Head of caudate nucleus (tissue), 42 donors: ENCODE measurements around the gene RPL5.
A peak's percentile ranks its signal among the peaks of the same experiment; 100 is the strongest.
"Not testable (repeated sequence)": the region's sequence is repeated elsewhere in the genome, so short reads cannot be mapped to it uniquely, and the experiment has no call there.

Experiments used
- DNase-seq, 42 donors: peaks; one replicate each; pipeline versions ENCODE4 v3.0.0 to v3.0.0-alpha.2; 2020 to 2021; ENCODE audit warnings: mixed read lengths in 7 of 42
- intact Hi-C: fragments of 100-400 bp; cut with DNase I; formaldehyde crosslinking; loops from one replicate; pipeline ENCODE4 v1.15.0; 2022

Gene RPL5

DNA sequence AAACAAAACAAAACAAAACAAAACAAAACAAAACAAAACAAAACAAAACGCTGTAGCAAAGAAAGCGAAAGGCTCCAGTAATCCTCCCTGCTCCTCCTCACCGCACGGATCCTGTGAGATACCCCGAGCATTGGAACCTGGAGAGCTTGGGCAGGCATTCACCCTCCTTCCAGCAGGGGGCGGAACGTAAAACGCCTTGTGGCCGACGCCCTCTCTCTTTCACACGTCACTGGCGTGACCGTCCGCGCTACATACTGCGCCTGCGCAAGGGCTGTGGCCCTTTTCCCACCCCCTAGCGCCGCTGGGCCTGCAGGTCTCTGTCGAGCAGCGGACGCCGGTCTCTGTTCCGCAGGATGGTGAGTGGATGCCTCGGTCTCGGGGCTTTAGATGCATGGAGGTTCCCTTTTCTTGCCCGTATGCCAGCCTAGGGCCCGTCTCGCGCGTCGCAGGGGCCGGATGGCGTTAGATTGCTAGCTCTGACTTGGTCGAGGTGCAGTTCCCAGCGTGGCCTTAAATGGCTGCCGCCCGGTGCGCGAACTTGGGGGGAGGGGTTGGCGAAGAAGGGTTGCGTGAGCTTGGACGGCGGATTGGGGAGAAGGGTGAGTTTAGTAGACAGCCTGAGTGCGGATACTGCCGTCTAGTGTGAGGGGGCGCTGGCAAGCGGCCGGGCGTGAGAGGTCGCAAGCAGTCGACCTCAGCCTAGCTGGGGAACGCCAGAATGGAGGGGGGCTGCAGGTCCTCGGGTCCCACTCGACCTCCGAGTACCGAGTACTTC, at the start of gene RPL5:
Gene RPL5, plus strand, starts transcription at position 279 of the 775 bp plus-strand sequence. Its CDS starts 75 bp downstream, at position 354.
- intact Hi-C loops, result loop anchor here (10.0 kb wide), 1 partner anchor 77 kb away; no protein-coding TSS in a partner anchor
- peak; percentile 89 to 99 (median 97) for DNase-seq

DNA sequence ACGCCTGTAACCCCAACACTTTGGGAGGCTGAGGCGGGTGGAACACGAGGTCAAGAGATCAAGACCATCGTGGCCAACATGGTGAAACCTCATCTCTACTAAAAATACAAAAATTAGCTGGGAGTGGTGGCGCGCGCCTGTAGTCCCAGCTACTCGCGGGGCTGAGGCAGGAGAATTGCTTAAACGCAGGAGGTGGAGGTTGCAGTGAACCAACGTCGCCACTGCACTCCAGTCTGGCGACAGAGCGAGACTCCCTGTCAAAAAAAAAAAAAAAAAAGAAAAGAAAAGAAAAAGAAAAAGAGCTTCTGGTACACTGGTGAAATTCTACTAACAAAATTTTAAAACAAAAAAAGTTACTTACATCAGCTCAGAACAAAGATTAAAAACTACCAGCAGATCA, 48.3 kb upstream of the RPL5 start:
- peak in 5 of 42 donors; percentile 8 to 41 (median 13) for DNase-seq

DNA sequence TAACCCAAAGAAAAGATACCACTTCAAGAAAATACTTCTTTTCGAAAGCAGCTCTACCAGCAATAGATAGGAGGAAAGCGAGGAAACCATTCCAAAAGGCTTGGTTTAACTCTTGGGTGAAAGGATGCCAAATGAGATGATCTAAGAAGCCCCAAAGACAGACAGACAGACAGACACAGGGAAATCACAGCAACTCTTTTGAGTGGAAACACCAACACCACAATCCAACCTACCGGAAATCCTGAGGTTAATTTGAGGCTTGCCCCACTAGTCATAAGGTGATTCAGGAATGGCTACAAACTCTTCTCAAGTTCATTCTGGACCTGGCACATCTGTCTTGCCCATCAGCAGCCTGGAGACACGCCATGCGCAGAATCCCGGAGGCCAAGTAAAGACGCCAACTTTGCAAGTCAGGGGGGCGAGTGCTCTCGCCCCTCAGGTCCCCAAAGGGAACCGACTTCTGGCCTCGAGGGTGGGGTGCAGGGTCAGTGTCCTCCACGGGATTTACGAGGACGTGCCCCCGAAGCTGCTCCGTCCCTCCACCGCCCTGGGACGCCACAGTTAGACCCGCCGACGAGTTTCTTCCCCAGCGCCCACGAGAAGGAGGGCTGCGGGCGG, 47.7 kb upstream of the RPL5 start:
- peak in 23 of 42 donors; percentile 3 to 56 (median 23) for DNase-seq
- intact Hi-C loops, result no loop called here

More for the DNA sequence above, 48.3 kb upstream of the RPL5 start:
- intact Hi-C loops, result not testable (repeated sequence)

DNA sequence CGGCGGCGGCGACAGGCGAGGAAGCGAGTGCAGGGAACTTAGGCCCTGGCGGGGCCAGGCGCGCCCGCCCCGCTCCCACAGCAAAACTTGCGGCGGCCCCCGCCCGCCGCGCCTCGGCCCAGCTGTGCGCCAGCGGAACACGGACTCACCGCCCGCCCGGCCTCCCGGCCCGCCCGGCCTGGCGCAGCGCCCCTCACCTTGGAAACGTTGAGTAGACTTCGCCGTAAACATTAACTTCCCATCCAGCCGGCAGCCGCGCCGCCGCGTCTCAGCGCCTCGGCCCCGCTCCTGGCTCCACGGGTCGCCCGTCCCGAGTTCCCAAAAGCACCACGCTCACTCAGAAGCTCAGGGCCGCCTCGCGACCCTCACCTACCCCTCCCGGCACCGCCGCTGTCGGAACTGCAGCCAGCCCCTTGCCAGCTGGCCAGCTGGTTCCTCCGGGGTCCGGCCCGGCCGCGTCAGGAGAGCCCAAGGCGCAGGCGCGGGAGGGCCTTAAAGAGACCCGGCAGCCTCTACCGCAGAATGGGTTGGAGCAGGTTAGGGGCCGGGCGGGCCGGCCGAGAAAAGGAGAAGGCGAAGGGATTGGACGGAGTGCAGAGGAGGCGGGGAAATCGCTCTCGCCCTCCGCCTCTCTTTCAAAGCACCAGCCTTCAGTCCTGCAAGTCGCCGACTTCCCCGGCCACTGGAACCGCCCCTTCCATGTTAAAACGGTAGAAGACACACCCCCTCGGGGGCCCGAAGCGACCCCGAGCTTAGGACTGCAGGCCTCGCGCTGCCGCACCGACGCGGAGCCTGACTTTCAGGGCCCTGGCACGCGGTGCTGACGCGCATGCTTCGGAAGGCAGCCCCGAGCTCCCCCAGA, 47.0 kb upstream of the RPL5 start, which contains the start of gene EVI5:
Gene EVI5, minus strand, starts transcription at position 470 of the 862 bp plus-strand sequence. CDS start 48,562 bp downstream, outside the sequence.
- intact Hi-C loops, result no loop called here
- DNase-seq, result peak; percentile 66 to 94 (median 89)

DNA sequence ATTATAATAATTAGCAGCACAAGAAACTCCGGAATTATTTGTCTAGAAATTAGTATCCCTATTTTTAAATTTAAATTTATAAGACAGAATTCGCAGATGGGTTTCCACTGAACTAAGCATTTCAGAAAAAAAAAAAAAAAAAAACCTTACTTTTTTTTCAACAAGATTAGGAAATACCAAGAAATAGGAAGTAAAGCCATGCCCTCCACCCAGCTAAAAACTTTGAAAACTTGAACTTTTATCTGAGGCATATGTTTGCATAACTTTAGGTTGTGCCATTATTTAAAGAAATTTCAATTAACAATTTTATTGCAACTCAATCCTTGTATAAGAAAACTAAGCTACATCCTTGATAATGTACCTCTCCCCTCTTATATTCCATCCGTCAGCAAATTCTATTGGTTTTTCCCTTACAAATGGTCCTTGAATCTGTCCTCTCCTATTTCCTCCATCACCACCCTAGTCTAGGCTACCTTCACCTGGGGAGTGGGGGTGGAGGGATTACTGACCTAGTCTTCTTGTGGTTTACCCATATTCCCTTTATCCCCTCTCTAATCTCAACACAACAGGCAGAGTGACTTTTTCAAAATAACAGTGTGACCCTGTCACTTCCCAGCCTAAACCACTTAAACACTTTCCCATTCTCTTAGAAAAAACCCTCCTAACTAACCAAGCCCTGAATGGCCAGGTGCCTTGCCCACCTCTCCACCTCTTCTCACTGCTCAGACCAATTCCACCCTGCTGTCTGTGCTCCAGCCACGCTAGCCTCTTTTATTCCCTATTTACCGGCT, 45.5 kb upstream of the RPL5 start:
- intact Hi-C loops, result no loop called here
- DNase-seq, result no peak

DNA sequence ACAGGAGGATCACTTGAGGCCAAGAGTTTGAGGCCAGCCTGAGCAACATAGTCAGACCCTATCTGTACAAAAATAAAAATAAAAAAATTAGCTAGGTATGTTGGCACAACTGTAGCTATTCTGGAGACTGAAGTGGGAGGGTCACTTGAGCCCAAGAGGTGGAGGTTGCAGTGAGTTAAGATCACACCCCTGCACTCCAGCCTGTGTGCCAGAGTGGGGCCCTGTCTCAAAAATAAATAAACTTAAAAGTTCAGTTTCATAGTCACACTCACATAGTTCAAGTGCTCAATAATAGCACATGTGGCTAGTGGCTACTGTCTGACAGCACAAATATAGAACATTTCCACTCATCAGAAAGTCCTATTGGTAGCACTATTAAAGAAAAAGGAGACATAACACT, 41.8 kb upstream of the RPL5 start:
- intact Hi-C loops, result no loop called here

DNA sequence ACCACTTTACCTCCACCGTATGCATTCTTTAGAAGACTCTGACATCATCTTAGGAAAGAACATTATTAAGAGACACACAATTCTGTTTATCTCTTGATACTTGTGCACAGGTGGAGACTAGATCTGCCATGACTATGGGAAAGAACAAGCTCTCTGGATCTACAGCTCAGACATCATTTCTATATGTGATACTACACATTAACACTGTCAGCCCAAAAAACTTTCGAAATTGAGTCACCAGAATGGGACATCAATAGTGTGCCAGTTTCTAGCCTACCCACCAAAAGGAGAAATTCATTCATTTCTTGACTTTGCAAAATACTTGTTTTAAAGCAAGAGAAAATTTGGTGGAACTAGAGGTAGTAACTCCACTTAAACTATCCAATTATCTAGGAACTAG, 41.0 kb upstream of the RPL5 start:
- no peak for DNase-seq
- intact Hi-C loops, result no loop called here

More for the DNA sequence above, 41.8 kb upstream of the RPL5 start:
- DNase-seq, result no peak

DNA sequence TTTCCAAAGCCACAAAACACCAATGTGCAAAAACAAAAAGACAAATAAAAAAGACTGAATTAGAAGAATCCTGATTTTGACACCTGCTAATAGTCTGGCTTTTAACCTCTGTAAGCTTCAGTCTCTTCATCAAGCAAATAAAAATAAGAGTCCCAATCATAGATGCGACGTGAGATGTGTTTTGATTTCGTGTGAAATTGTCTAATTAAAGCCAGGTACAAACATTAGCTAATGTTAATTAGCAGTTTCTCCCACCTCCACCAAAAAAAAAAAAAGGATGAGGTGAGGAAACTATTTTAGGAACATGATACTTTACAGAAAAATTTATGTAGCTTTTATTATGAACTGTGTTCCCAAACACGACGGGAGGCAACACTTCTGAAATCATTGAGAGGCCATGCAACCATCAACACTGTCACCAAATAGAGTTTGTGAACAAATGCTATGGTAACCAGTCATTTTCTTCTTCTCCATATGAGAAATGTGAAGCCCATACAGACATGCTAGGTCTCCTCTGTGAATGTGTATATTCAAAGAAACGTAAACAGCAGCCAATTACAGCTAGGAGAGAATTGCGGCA, 40.3 kb upstream of the RPL5 start:
- intact Hi-C loops, result no loop called here
- no peak for DNase-seq

DNA sequence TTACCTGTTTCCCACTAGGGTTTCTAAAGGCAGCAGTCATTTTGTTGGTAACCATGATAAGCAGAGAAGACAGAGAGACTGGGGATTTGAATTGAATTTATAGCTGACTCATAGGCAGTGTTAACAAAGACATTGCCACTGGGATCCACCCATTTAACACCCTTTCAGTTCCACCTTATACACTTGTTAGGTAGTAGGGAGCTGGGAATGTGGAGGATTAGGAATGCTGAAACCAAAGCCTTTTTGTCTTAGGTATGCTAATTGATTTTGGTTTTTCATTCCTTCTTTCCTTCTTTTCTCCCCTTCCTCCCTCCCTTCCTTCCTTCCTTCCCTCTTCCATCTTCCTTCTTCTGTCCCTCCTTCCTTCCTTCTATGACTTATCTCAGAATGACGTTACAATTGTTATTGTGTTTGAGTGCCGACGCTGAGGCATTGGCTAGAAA, 39.5 kb upstream of the RPL5 start:
- no peak for DNase-seq
- intact Hi-C loops, result no loop called here

DNA sequence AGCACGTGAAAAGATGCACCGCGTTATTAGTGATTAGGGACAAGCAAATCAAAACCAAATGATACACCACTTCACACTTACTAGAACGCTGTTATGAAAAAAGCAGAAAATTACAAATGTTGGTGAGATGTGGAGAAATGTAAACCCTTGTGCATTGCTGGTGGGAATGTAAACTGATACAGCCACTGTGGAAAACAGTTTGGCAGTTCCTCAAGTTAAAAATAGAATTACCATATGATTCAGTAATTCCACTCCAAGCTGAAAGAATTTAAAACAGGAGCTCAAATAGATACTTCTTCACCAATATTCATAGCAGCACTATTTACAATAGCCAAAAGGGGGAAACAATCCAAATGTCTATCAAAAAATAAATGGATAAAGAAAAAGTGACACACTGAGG, 36.7 kb upstream of the RPL5 start:
- intact Hi-C loops, result no loop called here
- DNase-seq, result no peak

DNA sequence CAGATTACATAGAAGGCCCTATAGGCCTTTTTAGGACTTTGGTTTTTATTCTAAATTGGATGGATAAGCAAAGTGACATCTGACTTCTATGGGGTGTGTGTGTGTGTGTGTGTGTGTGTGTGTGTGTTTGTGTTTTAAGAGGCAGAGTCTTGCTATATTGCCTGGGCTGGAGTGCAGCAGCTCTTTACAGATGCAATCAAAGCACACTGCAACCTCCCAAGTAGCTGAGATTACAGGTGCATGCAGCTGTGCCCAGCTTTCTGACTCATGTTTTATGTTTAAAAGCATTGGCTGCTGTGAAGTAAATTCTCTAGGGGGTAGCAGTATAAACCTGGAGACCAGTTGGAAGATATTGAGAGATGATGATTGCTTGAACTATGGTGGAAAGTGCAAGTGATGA, 34.5 kb upstream of the RPL5 start:
- DNase-seq, result no peak
- intact Hi-C loops, result no loop called here

DNA sequence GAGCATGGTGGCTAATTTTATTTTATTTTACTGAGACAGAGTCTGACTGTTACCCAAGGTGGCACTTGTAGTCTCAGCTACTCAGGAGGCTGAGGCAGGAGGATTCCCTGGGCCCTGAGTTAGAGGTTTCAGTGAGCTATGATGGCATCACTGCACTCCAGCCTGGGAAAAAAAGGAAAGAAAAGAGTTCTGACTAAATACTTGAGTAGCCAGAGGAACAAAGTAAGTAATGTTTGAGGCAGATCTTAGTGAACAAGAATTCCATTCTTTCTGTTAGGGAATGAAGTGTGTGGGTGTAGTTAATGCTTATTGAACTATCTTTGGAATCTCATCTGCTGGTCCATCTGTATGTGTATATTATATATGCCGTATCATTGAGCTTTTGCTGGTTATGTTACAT, 33.9 kb upstream of the RPL5 start:
- intact Hi-C loops, result no loop called here
- DNase-seq, result no peak

DNA sequence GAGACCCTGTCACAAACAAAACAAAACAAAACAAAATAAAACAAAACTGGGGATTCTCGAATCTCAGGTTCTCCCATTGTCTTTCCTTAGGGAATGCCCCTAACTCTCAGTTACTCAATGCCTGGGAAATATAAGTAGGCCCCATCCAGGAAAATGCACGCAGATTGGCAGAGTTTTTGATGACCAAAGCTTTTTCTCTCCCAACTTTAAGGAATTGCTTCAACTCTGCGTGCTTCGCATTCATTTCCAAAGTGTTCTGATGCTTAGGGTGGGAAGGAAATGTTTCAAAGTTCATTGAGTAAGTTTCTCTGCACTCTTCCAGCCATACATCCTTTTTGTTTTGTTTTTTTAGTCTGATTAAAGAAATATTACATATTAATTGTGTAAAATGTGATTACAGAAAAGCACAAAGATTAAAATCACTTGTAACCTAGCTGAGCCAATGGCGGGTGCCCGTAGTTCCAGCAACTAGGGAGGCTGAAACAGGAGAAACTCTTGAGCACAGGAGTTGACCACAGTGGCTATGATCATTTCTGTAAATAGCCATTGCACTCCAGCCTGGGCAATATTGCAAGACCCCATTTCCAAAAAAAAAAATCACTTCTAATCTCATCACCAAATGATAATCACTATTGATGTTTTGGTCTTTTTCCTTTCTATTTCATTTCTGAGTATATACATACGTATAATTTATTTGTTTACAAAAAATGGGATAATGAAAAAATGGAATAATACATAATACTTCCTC, 28.5 kb upstream of the RPL5 start:
- intact Hi-C loops, result no loop called here
- DNase-seq, result no peak

DNA sequence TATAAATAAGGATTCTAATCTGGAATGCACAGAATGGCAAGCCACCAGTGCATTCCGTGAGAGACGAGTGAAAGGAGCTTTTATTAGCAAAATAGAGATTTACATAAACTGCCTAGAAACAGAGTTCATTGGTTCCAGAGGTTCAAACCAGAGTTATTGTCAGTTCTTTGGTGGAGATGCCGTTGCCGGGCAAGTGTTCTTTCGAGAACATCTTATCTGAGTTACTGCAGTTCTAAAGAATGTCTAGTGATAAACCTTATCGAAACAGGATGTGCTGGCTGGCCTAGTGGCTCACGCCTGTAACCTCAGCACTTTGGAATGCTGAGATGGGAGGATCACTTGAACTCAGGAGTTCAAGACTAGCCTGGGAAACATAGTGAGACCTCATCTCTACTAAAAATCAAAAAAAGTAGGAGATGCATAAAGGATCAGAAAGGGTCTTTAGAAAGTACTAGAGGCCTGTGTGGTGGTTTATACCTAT, 27.1 kb upstream of the RPL5 start:
- intact Hi-C loops, result no loop called here
- DNase-seq, result peak in 41 of 42 donors; percentile 6 to 79 (median 51)

DNA sequence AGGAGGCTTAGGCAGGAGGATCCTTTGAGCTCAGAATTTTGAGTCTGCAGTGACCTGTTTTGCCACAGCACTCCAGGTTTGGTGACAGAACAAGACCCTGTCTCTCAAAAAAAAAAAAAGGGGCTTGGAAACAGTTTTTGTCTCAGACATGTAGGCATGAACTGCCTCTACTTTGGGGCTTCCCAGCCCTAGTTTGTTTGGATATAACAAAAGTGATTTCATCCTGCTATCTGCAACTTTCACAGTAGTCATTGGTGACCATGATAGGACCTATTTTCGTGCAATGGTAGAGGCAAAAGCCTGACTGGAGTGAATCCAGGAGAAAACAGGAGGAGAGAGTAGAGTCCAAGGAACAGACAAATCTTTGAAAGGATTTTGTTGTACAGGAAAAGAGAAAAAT, 26.6 kb upstream of the RPL5 start:
- intact Hi-C loops, result no loop called here
- no peak for DNase-seq

DNA sequence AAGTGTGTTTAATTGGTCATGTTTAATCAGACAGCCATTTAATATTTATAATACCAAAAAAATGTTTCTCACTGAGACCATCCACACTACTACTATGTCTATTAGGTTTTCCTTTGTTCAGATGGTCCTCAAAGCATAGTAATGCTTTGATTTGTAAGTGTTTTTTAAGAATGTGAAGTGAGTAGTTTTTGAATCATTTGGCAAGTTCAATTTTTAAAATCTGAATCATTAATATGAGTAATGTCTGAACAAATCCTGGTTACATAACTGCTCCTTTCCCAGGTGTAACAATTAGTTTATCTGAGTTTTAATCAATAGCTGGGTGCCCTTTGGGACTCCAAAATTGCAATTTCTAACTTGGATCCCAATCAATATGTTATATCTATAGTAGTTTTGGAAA, 23.5 kb upstream of the RPL5 start:
- intact Hi-C loops, result no loop called here
- DNase-seq, result no peak

DNA sequence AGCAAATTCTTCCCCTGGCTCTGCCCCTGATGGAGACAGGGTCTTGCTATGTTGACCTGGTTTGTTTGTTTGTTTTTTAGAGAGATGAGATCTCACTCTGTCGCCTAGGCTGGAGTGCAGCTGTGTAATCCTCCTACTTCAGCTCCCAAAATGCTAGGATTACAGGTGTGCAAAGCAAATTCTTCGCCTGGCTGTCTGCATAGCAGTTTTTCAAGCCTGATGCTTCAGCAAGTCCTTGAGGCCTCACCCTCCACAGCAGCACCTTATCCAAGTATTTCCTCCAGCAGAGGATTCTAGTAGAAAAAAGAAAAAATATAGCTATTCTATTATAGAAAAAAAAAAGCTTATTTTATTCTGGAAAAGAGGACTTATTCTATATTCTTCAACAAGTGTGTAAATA, 15.1 kb upstream of the RPL5 start:
- DNase-seq, result peak in 1 of 42 donors; percentile 1
- intact Hi-C loops, result loop anchor here (10.0 kb wide), 1 partner anchor 72 kb away; no protein-coding TSS in a partner anchor
